Endothelial cell of umbilical vein (primary cell): ENCODE data around the gene PRKAR2B. TPM values are rescaled to one million over a fixed set of nuclear protein-coding genes. Genes with fewer than 3 reads are reported as not detected.

Source experiments
- BruUV-seq: library from RNA; stranded (reverse); fragments of 400-500 nt; replicated peaks from 2 replicates; lab custom pipeline; 2021; lab: Mats Ljungman, UMichigan
- CTCF ChIA-PET: fragments of 300-600, 350-600 bp; sonication (Branson Sonifier 250); formaldehyde crosslinking; loops from one replicate; lab custom pipeline; 2021; ENCODE audit warnings: antibody characterized with exemption, inconsistent platforms; lab: Charles Lee
- POLR2A ChIA-PET: fragments of 300-600, 350-600 bp; sonication (Branson Sonifier 250); formaldehyde crosslinking; loops from one replicate; lab custom pipeline; 2021; ENCODE audit warnings: antibody characterized with exemption, inconsistent platforms; lab: Charles Lee
- DNase-seq: peaks from one replicate; pipeline ENCODE4 v3.0.0-alpha.2; 2011; ENCODE audit warnings: low read depth, low spot score
- FAIRE-seq: peaks from 2 replicates; lab custom pipeline; 2011; peaks lifted over from hg19 to GRCh38; lab: Jason Lieb, UNC
- H2AFZ ChIP-seq: 2 replicates; pipeline ENCODE4 v1.6.0; 2012; ENCODE audit warnings: low read depth, low read length, control low read depth, inconsistent platforms
- H3K27ac ChIP-seq: 2 replicates; pipeline ENCODE4 v1.5.1; 2011; ENCODE audit warnings: low read depth, mild to moderate bottlenecking, control low read depth, low read length, moderate library complexity; ENCODE audit not compliant: insufficient read depth
- H3K27me3 ChIP-seq, 2 experiments: 2 replicates each; pipeline versions ENCODE4 v1.6.0 to v1.6.1; 2011; ENCODE audit warnings: low read length in 2 of 2, mixed read lengths in 1 of 2; ENCODE audit not compliant: control insufficient read depth in 2 of 2, insufficient read depth in 2 of 2
- H3K36me3 ChIP-seq, 2 experiments: 2 replicates in 1 of 2; 3 replicates in 1 of 2; pipeline ENCODE4 v1.5.1; 2011; ENCODE audit warnings: low read length in 2 of 2, mild to moderate bottlenecking in 1 of 2, moderate library complexity in 1 of 2; ENCODE audit not compliant: control insufficient read depth in 2 of 2, insufficient read depth in 2 of 2; ENCODE audit errors: extremely low read depth in 1 of 2
- H3K4me1 ChIP-seq: 3 replicates; pipeline ENCODE4 v1.5.1; 2011; ENCODE audit warnings: mild to moderate bottlenecking, low read length; ENCODE audit not compliant: control insufficient read depth, insufficient read depth; ENCODE audit errors: extremely low read depth
- H3K4me2 ChIP-seq: 2 replicates; pipeline ENCODE4 v1.6.1; 2011; ENCODE audit warnings: low read length, control low read depth, mixed read lengths; ENCODE audit not compliant: insufficient read depth
- H3K4me3 ChIP-seq, 3 experiments: fragments of 200-600 bp in 1 of 3; sonication (generic), shearing (Covaris generic) in 1 of 3; replicated peaks in 1 of 3; 2 replicates each; pipeline ENCODE4 v1.5.1; 2011 to 2016; ENCODE audit warnings: control low read depth in 3 of 3, low read length in 3 of 3, mild to moderate bottlenecking in 2 of 3, inconsistent platforms in 1 of 3, low read depth in 1 of 3, moderate library complexity in 1 of 3; ENCODE audit not compliant: insufficient read depth in 1 of 3
- H3K79me2 ChIP-seq: 2 replicates; pipeline ENCODE4 v1.6.0; 2012; ENCODE audit warnings: low read length, inconsistent platforms; ENCODE audit not compliant: control insufficient read depth, insufficient read depth
- H3K9ac ChIP-seq: replicated peaks from 2 replicates; pipeline ENCODE3; 2011; ENCODE audit warnings: low read length, control low read depth; ENCODE audit not compliant: insufficient read depth; ENCODE audit errors: extremely low read depth
- H3K9me1 ChIP-seq: replicated peaks from 3 replicates; pipeline ENCODE4 v1.6.0; 2011; ENCODE audit warnings: mild to moderate bottlenecking, low read length; ENCODE audit not compliant: control insufficient read depth, insufficient read depth; ENCODE audit errors: extremely low read depth
- H3K9me3 ChIP-seq: replicated peaks from 2 replicates; pipeline ENCODE4 v1.5.1; 2012; ENCODE audit warnings: low read length, inconsistent platforms; ENCODE audit not compliant: control insufficient read depth, insufficient read depth
- H4K20me1 ChIP-seq: replicated peaks from 2 replicates; pipeline ENCODE3; 2011; ENCODE audit warnings: mild to moderate bottlenecking, low read length; ENCODE audit not compliant: control insufficient read depth, insufficient read depth; ENCODE audit errors: extremely low read depth
- CTCF ChIP-seq, 2 donors: IDR thresholded peaks; 1 replicate in 1 of 2; 2 replicates in 1 of 2; pipeline ENCODE4 v1.5.1; 2011; ENCODE audit warnings: low read length in 2 of 2, mild to moderate bottlenecking in 2 of 2, moderate library complexity in 2 of 2, control low read depth in 1 of 2, inconsistent platforms in 1 of 2, low read depth in 1 of 2; ENCODE audit not compliant: insufficient read depth in 1 of 2; ENCODE audit errors: extremely low read depth in 1 of 2
- EZH2 ChIP-seq: IDR thresholded peaks from 2 replicates; pipeline ENCODE4 v1.6.1; 2012; ENCODE audit warnings: borderline replicate concordance, low read depth, mild to moderate bottlenecking, moderate library complexity, low read length, inconsistent platforms; ENCODE audit not compliant: severe bottlenecking
- GATA2 ChIP-seq: IDR thresholded peaks from 2 replicates; pipeline ENCODE4 v1.7.0; 2011; ENCODE audit warnings: low read depth, mild to moderate bottlenecking, moderate library complexity, mixed read lengths, low read length; ENCODE audit not compliant: insufficient read length, insufficient read depth
- JUN ChIP-seq: IDR thresholded peaks from 2 replicates; pipeline ENCODE4 v1.6.1; 2011; ENCODE audit warnings: borderline replicate concordance, low read depth; ENCODE audit not compliant: insufficient read length, insufficient read depth
- MAX ChIP-seq: IDR thresholded peaks from 2 replicates; pipeline ENCODE4 v1.6.1; 2011; ENCODE audit not compliant: insufficient read depth, insufficient read length
- MYC ChIP-seq: IDR thresholded peaks from one replicate; pipeline ENCODE4 v1.6.1; 2011; ENCODE audit warnings: mild to moderate bottlenecking, low read depth, low read length
- POLR2AphosphoS5 ChIP-seq: IDR thresholded peaks from 2 replicates; pipeline ENCODE4 v1.6.1; 2012; ENCODE audit warnings: low read depth, mild to moderate bottlenecking, control low read depth, low read length, moderate library complexity; ENCODE audit not compliant: insufficient read depth
- dilution Hi-C: fragments of 300-500 bp; cut with MboI; formaldehyde crosslinking; loops from one replicate; pipeline ENCODE4 v1.15.0; 2019; ENCODE audit warnings: low sequenced_read_pairs; ENCODE audit not compliant: extremely low pct_ligation_motif_present
- intact Hi-C: fragments of 100-400 bp; cut with micrococcal nuclease; formaldehyde crosslinking; loops from one replicate; pipeline ENCODE4 v1.10.0; 2022
- polyA plus RNA-seq, 4 experiments: library from polyadenylated mRNA; depleted of rRNA in 3 of 4; stranded (reverse) in 3 of 4; unstranded in 1 of 4; fragments of >200 nt; gene quantifications; 2 replicates each; pipeline versions ENCODE4 v1.2.1 to v1.2.3, GENCODE V29; 2011 to 2012; ENCODE audit warnings: missing spikeins in 1 of 4
- total RNA-seq: library from RNA; stranded (reverse); gene quantifications from 2 replicates; pipeline ENCODE4 v1.2.3, GENCODE V29; 2021

The PRKAR2B gene
- total and polyA plus RNA-seq, 2 donors (not counting 3 experiments of a cell fraction or from before 2014, with no cell fraction given) = 10.7 to 39.8 TPM

GRCh38 chr7:107208563-107208962 lies 164.1 kb downstream of the PRKAR2B start:
- H3K4me1 ChIP-seq = no peaks in the 10 kb centered on the region
- no peak overlapping the region for H3K27ac ChIP-seq
- H3K79me2 ChIP-seq = no peaks in the 10 kb centered on the region
- H3K27me3 ChIP-seq = no peaks in the 10 kb centered on the region
- FAIRE-seq (no peak), DNase-seq (no peak)
- no peak overlapping the region for H3K4me3 ChIP-seq
- TF ChIP-seq EZH2 (no peak), MAX (no peak), CTCF (IDR thresholded peaks at IDR 0.05; ENCODE audit: extremely low read depth in 1 of 2, insufficient read depth in 1 of 2, low read depth in 1 of 2, low read length in 2 of 2) (no peak), GATA2 (no peak), JUN (no peak), POLR2AphosphoS5 (no peak), MYC (no peak)
- intact Hi-C loops (no loop called here), dilution Hi-C loops (no loop called here)
- H3K9me3 ChIP-seq = no peaks in the 10 kb centered on the region
- H3K4me2 ChIP-seq = no peak overlapping the region
- POLR2A ChIA-PET = no interaction called here
- no peaks in the 10 kb centered on the region for H4K20me1 ChIP-seq
- no peaks in the 10 kb centered on the region for H3K9me1 ChIP-seq
- BruUV-seq = no TSS peak
- no peak overlapping the region for H2AFZ ChIP-seq
- H3K36me3 ChIP-seq = peaks cover 0 to 8% of the 10 kb centered on the region in 2 experiments
- CTCF ChIA-PET = interaction anchor here (0.9 to 1.5 kb wide), 3 partner anchors 293 to 671 kb away, joined by 3 to 4 read pairs (median 3); no protein-coding TSS in a partner anchor
- H3K9ac ChIP-seq = no peak overlapping the region
